Liver (tissue), 9 donors: Measurements from ENCODE around the gene PCSK1N. TPM values are rescaled to one million over a fixed set of nuclear protein-coding genes. Genes with fewer than 3 reads are reported as not detected.

Experiments
- DNase-seq: peaks from one replicate; pipeline ENCODE4 v3.0.0-alpha.2; 2017; ENCODE audit warnings: low spot score
- H3K27ac ChIP-seq, 2 donors: one replicate each; pipeline ENCODE4 v1.7.0; 2013; ENCODE audit warnings: inconsistent platforms in 2 of 2, low read length in 2 of 2, control low read depth in 1 of 2, low read depth in 1 of 2, mild to moderate bottlenecking in 1 of 2
- H3K27me3 ChIP-seq, 4 donors: one replicate each; pipeline versions ENCODE4 v1.6.1 to v1.7.0; 2013; ENCODE audit warnings: low read length in 3 of 4, inconsistent platforms in 1 of 4, mild to moderate bottlenecking in 1 of 4, moderate library complexity in 1 of 4; ENCODE audit not compliant: control insufficient read depth in 4 of 4, insufficient read depth in 4 of 4
- H3K36me3 ChIP-seq, 4 donors: one replicate each; pipeline versions ENCODE4 v1.6.1 to v1.7.0; 2013; ENCODE audit warnings: low read length in 3 of 4, mild to moderate bottlenecking in 3 of 4, low read depth in 1 of 4, moderate library complexity in 1 of 4; ENCODE audit not compliant: control insufficient read depth in 4 of 4, insufficient read depth in 3 of 4
- H3K4me1 ChIP-seq, 4 donors: one replicate each; pipeline versions ENCODE4 v1.6.1 to v1.7.0; 2013; ENCODE audit warnings: low read length in 3 of 4, mild to moderate bottlenecking in 3 of 4, moderate library complexity in 1 of 4; ENCODE audit not compliant: control insufficient read depth in 4 of 4, insufficient read depth in 4 of 4
- H3K4me3 ChIP-seq, 3 donors: one replicate each; pipeline versions ENCODE4 v1.6.1 to v1.7.0; 2013; ENCODE audit warnings: low read length in 3 of 3, control low read depth in 1 of 3, low read depth in 1 of 3, mild to moderate bottlenecking in 1 of 3
- H3K9ac ChIP-seq, 2 donors: one replicate each; pipeline ENCODE4 v1.7.0; 2013; ENCODE audit warnings: low read length in 2 of 2, mild to moderate bottlenecking in 2 of 2, moderate library complexity in 2 of 2, control low read depth in 1 of 2, low read depth in 1 of 2
- H3K9me3 ChIP-seq, 4 donors: one replicate each; pipeline versions ENCODE4 v1.6.1 to v1.7.0; 2013; ENCODE audit warnings: low read length in 3 of 4; ENCODE audit not compliant: control insufficient read depth in 4 of 4
- ATF3 ChIP-seq: IDR thresholded peaks from 2 replicates; pipeline ENCODE4 v1.6.1; 2016; ENCODE audit warnings: antibody characterized with exemption
- CTCF ChIP-seq: fragments of 150-350 bp; IDR thresholded peaks from 2 replicates; pipeline ENCODE4 v1.5.1; 2017; ENCODE audit warnings: improper control_type of control experiment, low read depth, low read length; ENCODE audit not compliant: missing input control
- EGR1 ChIP-seq, 2 donors: IDR thresholded peaks; 2 replicates each; pipeline ENCODE4 v1.6.1; 2016 to 2018; ENCODE audit warnings: antibody characterized with exemption in 2 of 2, low read depth in 2 of 2
- FOXA1 ChIP-seq: IDR thresholded peaks from 2 replicates; pipeline ENCODE4 v1.6.1; 2016; ENCODE audit warnings: antibody characterized with exemption
- FOXA2 ChIP-seq: IDR thresholded peaks from 2 replicates; pipeline ENCODE4 v1.6.1; 2016; ENCODE audit warnings: antibody characterized with exemption
- GABPA ChIP-seq, 2 donors: IDR thresholded peaks in 1 of 2; conservative IDR thresholded peaks in 1 of 2; 2 replicates each; pipeline ENCODE4 v1.6.1; 2016; ENCODE audit warnings: antibody characterized with exemption in 2 of 2, mild to moderate bottlenecking in 1 of 2, moderate library complexity in 1 of 2
- HNF4A ChIP-seq, 2 donors: conservative IDR thresholded peaks; 2 replicates each; pipeline ENCODE4 v1.6.1; 2016; ENCODE audit warnings: antibody characterized with exemption in 2 of 2, mild to moderate bottlenecking in 2 of 2
- HNF4G ChIP-seq: IDR thresholded peaks from 2 replicates; pipeline ENCODE4 v1.6.1; 2016; ENCODE audit warnings: antibody characterized with exemption
- JUND ChIP-seq, 2 donors: IDR thresholded peaks; 2 replicates each; pipeline ENCODE4 v1.6.1; 2016; ENCODE audit warnings: antibody characterized with exemption in 2 of 2
- MAX ChIP-seq: IDR thresholded peaks from 2 replicates; pipeline ENCODE4 v1.6.1; 2016; ENCODE audit warnings: antibody characterized with exemption
- NR2F2 ChIP-seq: IDR thresholded peaks from 2 replicates; pipeline ENCODE4 v1.6.1; 2016; ENCODE audit warnings: antibody characterized with exemption
- RAD21 ChIP-seq, 2 donors: IDR thresholded peaks; 2 replicates each; pipeline ENCODE4 v1.6.1; 2016; ENCODE audit warnings: antibody characterized with exemption in 2 of 2, mild to moderate bottlenecking in 2 of 2
- REST ChIP-seq: IDR thresholded peaks from 2 replicates; pipeline ENCODE4 v1.6.1; 2016; ENCODE audit warnings: antibody characterized with exemption, mild to moderate bottlenecking
- RXRA ChIP-seq, 2 donors: IDR thresholded peaks; 2 replicates each; pipeline ENCODE4 v1.6.1; 2017 to 2018; ENCODE audit warnings: antibody characterized with exemption in 2 of 2, mild to moderate bottlenecking in 1 of 2
- SP1 ChIP-seq: IDR thresholded peaks from 2 replicates; pipeline ENCODE4 v1.6.1; 2018; ENCODE audit warnings: antibody characterized with exemption, mild to moderate bottlenecking
- TAF1 ChIP-seq: conservative IDR thresholded peaks from 2 replicates; pipeline ENCODE4 v1.6.1; 2016; ENCODE audit warnings: antibody characterized with exemption, mild to moderate bottlenecking
- YY1 ChIP-seq: IDR thresholded peaks from 2 replicates; pipeline ENCODE4 v1.6.1; 2016; ENCODE audit warnings: antibody characterized with exemption, mild to moderate bottlenecking
- ZBTB33 ChIP-seq: IDR thresholded peaks from 2 replicates; pipeline ENCODE4 v1.6.1; 2016; ENCODE audit warnings: antibody characterized with exemption
- WGBS: extraction: QIAGEN DNeasy Blood & Tissue Kit; methylation state at CpG from one replicate; pipeline ENCODE4 v1.1.7; 2013; 5-methylcytosine and 5-hydroxymethylcytosine counted together
- polyA plus RNA-seq, 2 donors: library from polyadenylated mRNA; stranded (reverse) in 1 of 2; unstranded in 1 of 2; fragments of 200-250 nt in 1 of 2; fragments of >200 nt in 1 of 2; fragmentation: Nextera tagmentation in 1 of 2; extraction: Ambion mirVana in 1 of 2; gene quantifications; one replicate each; pipeline versions ENCODE4 v1.2.1 to v1.2.3, GENCODE V29; 2013 to 2015
- total RNA-seq, 2 donors: library from RNA; depleted of rRNA; stranded (reverse); fragments of >200 nt; gene quantifications; one replicate each; pipeline ENCODE4 v1.2.3, GENCODE V29; 2014
- donor health status: healthy.
- donor health status: healthy.
- donor health status: healthy.
- donor health status: healthy.
- donor health status: healthy.

Gene PCSK1N
- 1 to 10 TPM in 1 of 2 donors, under 1 TPM in 1; 0.08 to 5.4 TPM for total RNA-seq
- 1 to 10 TPM in 1 of 2 donors, under 1 TPM in 1; 0.05 to 1.8 TPM for polyA plus RNA-seq

- 15% methylated on average over 35 of the region's 35 CpGs for WGBS
- Histone ChIP-seq H3K27ac (no peak within 1 kb of the TSS), H3K27me3 (no peaks in the 10 kb centered on the region), H3K9me3 (no peaks in the 10 kb centered on the region), H3K9ac (no peak within 1 kb of the TSS), H3K4me3 (peak within 1 kb of the TSS in 1 of 3 donors; percentile 7), H3K4me1 (no peaks in the 10 kb centered on the region), H3K36me3 (no peaks in the 10 kb centered on the region)
- no peak for TF ChIP-seq FOXA1
- no peak for TF ChIP-seq ZBTB33
- no peak for TF ChIP-seq YY1
- TF ChIP-seq JUND (IDR thresholded peaks at IDR 0.05) = no peak
- TF ChIP-seq SP1 = no peak
- no peak for TF ChIP-seq MAX
- no peak for TF ChIP-seq NR2F2
- no peak for TF ChIP-seq HNF4A (conservative IDR thresholded peaks at IDR 0.05)
- TF ChIP-seq HNF4G = no peak
- no peak for TF ChIP-seq EGR1 (IDR thresholded peaks at IDR 0.05; ENCODE audit: low read depth in 2 of 2)
- no peak for DNase-seq
Observed at GRCh38 chrX:48835524-48836329, at the start of gene PCSK1N. TSS of gene PCSK1N (minus strand) at chrX:48835610. CDS start at chrX:48835532, 78 bp downstream.

- Histone ChIP-seq H3K27ac (no peak overlapping the region), H3K4me3 (no peak overlapping the region), H3K4me1 (no peaks in the 10 kb centered on the region), H3K9ac (no peak overlapping the region), H3K36me3 (no peaks in the 10 kb centered on the region), H3K27me3 (no peaks in the 10 kb centered on the region), H3K9me3 (no peaks in the 10 kb centered on the region)
- WGBS = 73% methylated on average over 10 of the region's 10 CpGs
- TF ChIP-seq TAF1 = no peak
- no peak for TF ChIP-seq ATF3
- no peak for TF ChIP-seq GABPA (IDR thresholded peaks at IDR 0.05 in 1 of 2, conservative IDR thresholded peaks at IDR 0.05 in 1 of 2)
- no peak for TF ChIP-seq RXRA (IDR thresholded peaks at IDR 0.05)
- no peak for TF ChIP-seq CTCF
- TF ChIP-seq NR2F2 = no peak
- no peak for TF ChIP-seq HNF4G
- no peak for TF ChIP-seq JUND (IDR thresholded peaks at IDR 0.05)
- no peak for TF ChIP-seq EGR1 (IDR thresholded peaks at IDR 0.05; ENCODE audit: low read depth in 2 of 2)
- TF ChIP-seq RAD21 (IDR thresholded peaks at IDR 0.05) = no peak
- TF ChIP-seq REST = no peak
- no peak for TF ChIP-seq MAX
- no peak for TF ChIP-seq YY1
- TF ChIP-seq HNF4A (conservative IDR thresholded peaks at IDR 0.05) = no peak
- no peak for TF ChIP-seq FOXA1
- TF ChIP-seq FOXA2 = no peak
- TF ChIP-seq ZBTB33 = no peak
- no peak for TF ChIP-seq SP1
- DNase-seq = no peak
Observed at GRCh38 chrX:48883729-48884128, 48.3 kb upstream of the PCSK1N start.
